HUES6 (cell line): ENCODE measurements around the gene ADAP2.
"Not testable (repeated sequence)": the region's sequence is repeated elsewhere in the genome, so short reads cannot be mapped to it uniquely, and the experiment has no call there.

Source experiments
- H3K27ac ChIP-seq: 2 replicates; pipeline ENCODE4 v1.7.0; 2013; ENCODE audit warnings: low read depth, mild to moderate bottlenecking, low read length, inconsistent platforms
- H3K27me3 ChIP-seq: 2 replicates; pipeline ENCODE4 v1.6.1; 2013; ENCODE audit warnings: low read length; ENCODE audit not compliant: control insufficient read depth, insufficient read depth
- H3K36me3 ChIP-seq: 2 replicates; pipeline ENCODE4 v1.6.1; 2013; ENCODE audit warnings: low read length; ENCODE audit not compliant: control insufficient read depth, insufficient read depth
- H3K4me1 ChIP-seq: 2 replicates; pipeline ENCODE4 v1.6.1; 2013; ENCODE audit warnings: low read length; ENCODE audit not compliant: control insufficient read depth, insufficient read depth
- H3K4me3 ChIP-seq: 2 replicates; pipeline ENCODE4 v1.5.1; 2013; ENCODE audit warnings: low read depth, low read length
- H3K9ac ChIP-seq: one replicate; pipeline ENCODE4 v1.6.1; 2013; ENCODE audit warnings: mild to moderate bottlenecking, low read length
- H3K9me3 ChIP-seq: 2 replicates; pipeline ENCODE4 v1.6.1; 2013; ENCODE audit warnings: low read depth, low read length; ENCODE audit not compliant: control insufficient read depth, insufficient read depth

ADAP2 gene

GRCh38 chr17:30957741-30958140, 36.0 kb downstream of the ADAP2 start:
- Histone ChIP-seq H3K4me1 (no peaks in the 10 kb centered on the region), H3K27ac (no peak overlapping the region), H3K9me3 (no peaks in the 10 kb centered on the region), H3K4me3 (no peak overlapping the region), H3K27me3 (no peaks in the 10 kb centered on the region), H3K36me3 (no peaks in the 10 kb centered on the region), H3K9ac (no peak overlapping the region)

- no peaks in the 10 kb centered on the region for H3K36me3 ChIP-seq
- no peak overlapping the region for H3K27ac ChIP-seq
- no peak overlapping the region for H3K4me3 ChIP-seq
- H3K9me3 ChIP-seq = no peaks in the 10 kb centered on the region
- no peak overlapping the region for H3K9ac ChIP-seq
- no peaks in the 10 kb centered on the region for H3K27me3 ChIP-seq
- no peaks in the 10 kb centered on the region for H3K4me1 ChIP-seq
Measured at GRCh38 chr17:30958187-30958586, 36.4 kb downstream of the ADAP2 start.

- no peaks in the 10 kb centered on the region for H3K9me3 ChIP-seq
- no peak overlapping the region for H3K9ac ChIP-seq
- no peak overlapping the region for H3K4me3 ChIP-seq
- H3K27me3 ChIP-seq = no peaks in the 10 kb centered on the region
- H3K27ac ChIP-seq = no peak overlapping the region
- no peaks in the 10 kb centered on the region for H3K36me3 ChIP-seq
- H3K4me1 ChIP-seq = no peaks in the 10 kb centered on the region
Measured at GRCh38 chr17:30961209-30962188, 39.8 kb downstream of the ADAP2 start.

GRCh38 chr17:30964312-30964711, 42.6 kb downstream of the ADAP2 start:
- not testable (repeated sequence) for H3K4me1 ChIP-seq, H3K27ac ChIP-seq, H3K4me3 ChIP-seq, H3K27me3 ChIP-seq, H3K36me3 ChIP-seq, H3K9me3 ChIP-seq, H3K9ac ChIP-seq

- Histone ChIP-seq H3K4me3 (no peak overlapping the region), H3K9me3 (no peaks in the 10 kb centered on the region), H3K9ac (no peak overlapping the region), H3K4me1 (no peaks in the 10 kb centered on the region), H3K36me3 (no peaks in the 10 kb centered on the region), H3K27me3 (no peaks in the 10 kb centered on the region), H3K27ac (no peak overlapping the region)
Measured at GRCh38 chr17:30964876-30965275, 43.1 kb downstream of the ADAP2 start.

- Histone ChIP-seq H3K4me1 (no peaks in the 10 kb centered on the region), H3K9ac (no peak overlapping the region), H3K4me3 (no peak overlapping the region), H3K36me3 (no peaks in the 10 kb centered on the region), H3K27me3 (no peaks in the 10 kb centered on the region), H3K27ac (no peak overlapping the region), H3K9me3 (no peaks in the 10 kb centered on the region)
Measured at GRCh38 chr17:30965686-30966085, 43.9 kb downstream of the ADAP2 start.

GRCh38 chr17:30967911-30968310, 46.2 kb downstream of the ADAP2 start:
- H3K4me3 ChIP-seq, H3K27ac ChIP-seq, H3K4me1 ChIP-seq, H3K36me3 ChIP-seq, H3K9me3 ChIP-seq, H3K9ac ChIP-seq, H3K27me3 ChIP-seq: not testable (repeated sequence)

- H3K27me3 ChIP-seq = no peaks in the 10 kb centered on the region
- H3K9me3 ChIP-seq = peaks cover 4% of the 10 kb centered on the region; the same call in 1 of the 2 replicates
- no peaks in the 10 kb centered on the region; the same call in 1 of the 2 replicates for H3K36me3 ChIP-seq
- H3K4me3 ChIP-seq = peak overlapping the region; percentile 77
- H3K4me1 ChIP-seq = no peaks in the 10 kb centered on the region
- peak overlapping the region; percentile 85 for H3K9ac ChIP-seq
- peak overlapping the region; percentile 84; the same call in 1 of the 2 replicates for H3K27ac ChIP-seq
Measured at GRCh38 chr17:30969989-30970830, 48.5 kb downstream of the ADAP2 start.

GRCh38 chr17:30970831-30971567, 49.3 kb downstream of the ADAP2 start, which contains the start of gene RNF135:
TSS of gene RNF135 (plus strand) at chr17:30971039. CDS start at chr17:30971074, 35 bp downstream.
- Histone ChIP-seq H3K9ac (peak within 1 kb of the TSS; percentile 85), H3K27me3 (no peaks in the 10 kb centered on the region), H3K4me1 (no peaks in the 10 kb centered on the region)

GRCh38 chr17:30975042-30975820, 53.5 kb downstream of the ADAP2 start:
- Histone ChIP-seq H3K27ac (no peak overlapping the region), H3K36me3 (no peaks in the 10 kb centered on the region; the same call in 1 of the 2 replicates), H3K9ac (no peak overlapping the region), H3K27me3 (no peaks in the 10 kb centered on the region), H3K4me1 (no peaks in the 10 kb centered on the region), H3K9me3 (peaks cover 4% of the 10 kb centered on the region; the same call in 1 of the 2 replicates), H3K4me3 (no peak overlapping the region)

More at GRCh38 chr17:30970831-30971567, 49.3 kb downstream of the ADAP2 start, which contains the start of gene RNF135:
- peaks cover 4% of the 10 kb centered on the region; the same call in 1 of the 2 replicates for H3K9me3 ChIP-seq
- H3K36me3 ChIP-seq = no peaks in the 10 kb centered on the region; the same call in 1 of the 2 replicates
- H3K4me3 ChIP-seq = peak within 1 kb of the TSS; percentile 77
- peak within 1 kb of the TSS; percentile 84; the same call in 1 of the 2 replicates for H3K27ac ChIP-seq
